Liver (tissue), 9 donors: ENCODE measurements around the gene RAMAC. TPM values are rescaled to one million over a fixed set of nuclear protein-coding genes. Genes with fewer than 3 reads are reported as not detected.
"Not testable (repeated sequence)": the region's sequence is repeated elsewhere in the genome, so short reads cannot be mapped to it uniquely, and the experiment has no call there.

ENCODE experiments used
- DNase-seq: peaks from one replicate; pipeline ENCODE4 v3.0.0-alpha.2; 2017; ENCODE audit warnings: low spot score
- H3K27ac ChIP-seq, 2 donors: one replicate each; pipeline ENCODE4 v1.7.0; 2013; ENCODE audit warnings: inconsistent platforms in 2 of 2, low read length in 2 of 2, control low read depth in 1 of 2, low read depth in 1 of 2, mild to moderate bottlenecking in 1 of 2
- H3K27me3 ChIP-seq, 4 donors: one replicate each; pipeline versions ENCODE4 v1.6.1 to v1.7.0; 2013; ENCODE audit warnings: low read length in 3 of 4, inconsistent platforms in 1 of 4, mild to moderate bottlenecking in 1 of 4, moderate library complexity in 1 of 4; ENCODE audit not compliant: control insufficient read depth in 4 of 4, insufficient read depth in 4 of 4
- H3K36me3 ChIP-seq, 4 donors: one replicate each; pipeline versions ENCODE4 v1.6.1 to v1.7.0; 2013; ENCODE audit warnings: low read length in 3 of 4, mild to moderate bottlenecking in 3 of 4, low read depth in 1 of 4, moderate library complexity in 1 of 4; ENCODE audit not compliant: control insufficient read depth in 4 of 4, insufficient read depth in 3 of 4
- H3K4me1 ChIP-seq, 4 donors: one replicate each; pipeline versions ENCODE4 v1.6.1 to v1.7.0; 2013; ENCODE audit warnings: low read length in 3 of 4, mild to moderate bottlenecking in 3 of 4, moderate library complexity in 1 of 4; ENCODE audit not compliant: control insufficient read depth in 4 of 4, insufficient read depth in 4 of 4
- H3K4me3 ChIP-seq, 3 donors: one replicate each; pipeline versions ENCODE4 v1.6.1 to v1.7.0; 2013; ENCODE audit warnings: low read length in 3 of 3, control low read depth in 1 of 3, low read depth in 1 of 3, mild to moderate bottlenecking in 1 of 3
- H3K9ac ChIP-seq, 2 donors: one replicate each; pipeline ENCODE4 v1.7.0; 2013; ENCODE audit warnings: low read length in 2 of 2, mild to moderate bottlenecking in 2 of 2, moderate library complexity in 2 of 2, control low read depth in 1 of 2, low read depth in 1 of 2
- H3K9me3 ChIP-seq, 4 donors: one replicate each; pipeline versions ENCODE4 v1.6.1 to v1.7.0; 2013; ENCODE audit warnings: low read length in 3 of 4; ENCODE audit not compliant: control insufficient read depth in 4 of 4
- CTCF ChIP-seq: fragments of 150-350 bp; IDR thresholded peaks from 2 replicates; pipeline ENCODE4 v1.5.1; 2017; ENCODE audit warnings: improper control_type of control experiment, low read depth, low read length; ENCODE audit not compliant: missing input control
- EGR1 ChIP-seq, 2 donors: IDR thresholded peaks; 2 replicates each; pipeline ENCODE4 v1.6.1; 2016 to 2018; ENCODE audit warnings: antibody characterized with exemption in 2 of 2, low read depth in 2 of 2
- FOXA2 ChIP-seq: IDR thresholded peaks from 2 replicates; pipeline ENCODE4 v1.6.1; 2016; ENCODE audit warnings: antibody characterized with exemption
- HNF4A ChIP-seq, 2 donors: conservative IDR thresholded peaks; 2 replicates each; pipeline ENCODE4 v1.6.1; 2016; ENCODE audit warnings: antibody characterized with exemption in 2 of 2, mild to moderate bottlenecking in 2 of 2
- JUND ChIP-seq, 2 donors: IDR thresholded peaks; 2 replicates each; pipeline ENCODE4 v1.6.1; 2016; ENCODE audit warnings: antibody characterized with exemption in 2 of 2
- MAX ChIP-seq: IDR thresholded peaks from 2 replicates; pipeline ENCODE4 v1.6.1; 2016; ENCODE audit warnings: antibody characterized with exemption
- NR2F2 ChIP-seq: IDR thresholded peaks from 2 replicates; pipeline ENCODE4 v1.6.1; 2016; ENCODE audit warnings: antibody characterized with exemption
- RAD21 ChIP-seq, 2 donors: IDR thresholded peaks; 2 replicates each; pipeline ENCODE4 v1.6.1; 2016; ENCODE audit warnings: antibody characterized with exemption in 2 of 2, mild to moderate bottlenecking in 2 of 2
- RXRA ChIP-seq, 2 donors: IDR thresholded peaks; 2 replicates each; pipeline ENCODE4 v1.6.1; 2017 to 2018; ENCODE audit warnings: antibody characterized with exemption in 2 of 2, mild to moderate bottlenecking in 1 of 2
- YY1 ChIP-seq: IDR thresholded peaks from 2 replicates; pipeline ENCODE4 v1.6.1; 2016; ENCODE audit warnings: antibody characterized with exemption, mild to moderate bottlenecking
- ZBTB33 ChIP-seq: IDR thresholded peaks from 2 replicates; pipeline ENCODE4 v1.6.1; 2016; ENCODE audit warnings: antibody characterized with exemption
- WGBS: extraction: QIAGEN DNeasy Blood & Tissue Kit; methylation state at CpG from one replicate; pipeline ENCODE4 v1.1.7; 2013; 5-methylcytosine and 5-hydroxymethylcytosine counted together
- polyA plus RNA-seq, 2 donors: library from polyadenylated mRNA; stranded (reverse) in 1 of 2; unstranded in 1 of 2; fragments of 200-250 nt in 1 of 2; fragments of >200 nt in 1 of 2; fragmentation: Nextera tagmentation in 1 of 2; extraction: Ambion mirVana in 1 of 2; gene quantifications; one replicate each; pipeline versions ENCODE4 v1.2.1 to v1.2.3, GENCODE V29; 2013 to 2015
- total RNA-seq, 2 donors: library from RNA; depleted of rRNA; stranded (reverse); fragments of >200 nt; gene quantifications; one replicate each; pipeline ENCODE4 v1.2.3, GENCODE V29; 2014
- TF ChIP-seq, protein P1 (sequence below): IDR thresholded peaks from 2 replicates; pipeline ENCODE4 v1.6.1; 2016; ENCODE audit warnings: antibody characterized with exemption, mild to moderate bottlenecking
- TF ChIP-seq, protein P2 (sequence below): IDR thresholded peaks from 2 replicates; pipeline ENCODE4 v1.6.1; 2016; ENCODE audit warnings: antibody characterized with exemption
- donor health status: healthy.
- donor health status: healthy.
- donor health status: healthy.
- donor health status: healthy.
- donor health status: healthy.

RAMAC gene
- total and polyA plus RNA-seq, 4 donors = 10.0 to 26.1 (median 16.6) TPM

DNA sequence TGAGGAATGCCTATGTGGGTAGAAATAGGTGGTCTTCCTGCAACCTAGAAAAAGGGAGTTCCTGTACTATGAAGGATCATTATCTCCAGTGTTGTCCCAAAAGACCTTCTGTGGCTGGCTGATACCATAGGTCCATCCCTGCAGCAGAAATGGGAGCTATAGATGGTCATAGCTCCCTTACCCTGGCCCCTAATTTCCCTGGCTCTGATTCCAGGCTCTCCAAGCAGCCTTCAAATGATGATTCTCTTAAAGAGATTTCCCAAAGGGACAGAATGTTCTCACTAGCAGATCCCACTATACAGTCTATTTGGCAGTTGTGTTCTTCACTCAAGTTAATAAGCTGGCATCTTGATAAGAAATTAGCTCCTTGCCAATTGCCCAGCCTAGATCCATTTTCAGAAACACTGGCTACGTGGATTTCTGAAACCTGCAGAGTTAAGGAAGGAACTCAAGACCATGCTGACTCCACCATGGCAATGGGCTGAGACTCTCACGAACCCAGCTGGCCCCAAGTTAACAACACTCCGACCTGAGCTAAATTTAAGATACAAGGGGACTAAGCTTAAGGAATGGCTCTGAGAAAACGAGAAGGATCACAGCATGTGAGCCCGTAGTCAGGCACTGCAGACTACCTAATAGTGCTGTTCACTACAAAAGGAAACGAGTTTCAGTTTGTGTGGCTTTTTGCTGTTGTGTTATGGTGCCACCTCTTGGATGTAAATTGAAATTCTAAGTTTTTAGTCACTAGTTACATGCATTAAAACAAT, 14.1 kb downstream of the RAMAC start:
- Histone ChIP-seq H3K36me3 (peaks cover 0 to 8% (median 2%) of the 10 kb centered on the region in 4 donors), H3K4me1 (peaks cover 0 to 7% (median 5%) of the 10 kb centered on the region in 4 donors), H3K9me3 (no peaks in the 10 kb centered on the region), H3K27ac (peak overlapping the region; percentile 47 to 76), H3K27me3 (no peaks in the 10 kb centered on the region), H3K4me3 (peak overlapping the region; percentile 5 to 62 (median 32)), H3K9ac (peak overlapping the region; percentile 58 to 75)
- WGBS = 8% methylated on average over 6 of the region's 6 CpGs
- TF ChIP-seq HNF4A (conservative IDR thresholded peaks at IDR 0.05) (no peak), FOXA2 (no peak), CTCF (peak; percentile 60), RAD21 (IDR thresholded peaks at IDR 0.05) (peak; percentile 95), MAX (no peak)
- TF ChIP-seq, protein P1, sequence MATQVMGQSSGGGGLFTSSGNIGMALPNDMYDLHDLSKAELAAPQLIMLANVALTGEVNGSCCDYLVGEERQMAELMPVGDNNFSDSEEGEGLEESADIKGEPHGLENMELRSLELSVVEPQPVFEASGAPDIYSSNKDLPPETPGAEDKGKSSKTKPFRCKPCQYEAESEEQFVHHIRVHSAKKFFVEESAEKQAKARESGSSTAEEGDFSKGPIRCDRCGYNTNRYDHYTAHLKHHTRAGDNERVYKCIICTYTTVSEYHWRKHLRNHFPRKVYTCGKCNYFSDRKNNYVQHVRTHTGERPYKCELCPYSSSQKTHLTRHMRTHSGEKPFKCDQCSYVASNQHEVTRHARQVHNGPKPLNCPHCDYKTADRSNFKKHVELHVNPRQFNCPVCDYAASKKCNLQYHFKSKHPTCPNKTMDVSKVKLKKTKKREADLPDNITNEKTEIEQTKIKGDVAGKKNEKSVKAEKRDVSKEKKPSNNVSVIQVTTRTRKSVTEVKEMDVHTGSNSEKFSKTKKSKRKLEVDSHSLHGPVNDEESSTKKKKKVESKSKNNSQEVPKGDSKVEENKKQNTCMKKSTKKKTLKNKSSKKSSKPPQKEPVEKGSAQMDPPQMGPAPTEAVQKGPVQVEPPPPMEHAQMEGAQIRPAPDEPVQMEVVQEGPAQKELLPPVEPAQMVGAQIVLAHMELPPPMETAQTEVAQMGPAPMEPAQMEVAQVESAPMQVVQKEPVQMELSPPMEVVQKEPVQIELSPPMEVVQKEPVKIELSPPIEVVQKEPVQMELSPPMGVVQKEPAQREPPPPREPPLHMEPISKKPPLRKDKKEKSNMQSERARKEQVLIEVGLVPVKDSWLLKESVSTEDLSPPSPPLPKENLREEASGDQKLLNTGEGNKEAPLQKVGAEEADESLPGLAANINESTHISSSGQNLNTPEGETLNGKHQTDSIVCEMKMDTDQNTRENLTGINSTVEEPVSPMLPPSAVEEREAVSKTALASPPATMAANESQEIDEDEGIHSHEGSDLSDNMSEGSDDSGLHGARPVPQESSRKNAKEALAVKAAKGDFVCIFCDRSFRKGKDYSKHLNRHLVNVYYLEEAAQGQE = no peak
- DNase-seq = peak; percentile 41

- not testable (repeated sequence) for H3K27me3 ChIP-seq, H3K4me3 ChIP-seq, H3K9me3 ChIP-seq, DNase-seq, H3K4me1 ChIP-seq, H3K9ac ChIP-seq, H3K27ac ChIP-seq
- H3K36me3 ChIP-seq = peaks cover 2 to 11% (median 4%) of the 10 kb centered on the region in 4 donors
- 91% methylated on average over 3 of the region's 3 CpGs for WGBS
Measured at GRCh38 chr15:83000672-83001031, 14.6 kb downstream of the RAMAC start.

- Histone ChIP-seq H3K9ac (peak overlapping the region; percentile 3 to 4), H3K9me3 (no peaks in the 10 kb centered on the region), H3K27me3 (no peaks in the 10 kb centered on the region), H3K27ac (peak overlapping the region; percentile 35 to 58), H3K4me3 (peak overlapping the region; percentile 85 to 94 (median 90)), H3K36me3 (peaks cover 2 to 17% (median 10%) of the 10 kb centered on the region in 4 donors), H3K4me1 (peaks cover 0 to 23% (median 13%) of the 10 kb centered on the region in 4 donors)
- peak; percentile 83 for DNase-seq
- WGBS = 11% methylated on average over 15 of the region's 15 CpGs
- TF ChIP-seq ZBTB33 (no peak), YY1 (peak; percentile 95), MAX (no peak), RXRA (IDR thresholded peaks at IDR 0.05) (peak in 1 of 2 donors; percentile 5), EGR1 (IDR thresholded peaks at IDR 0.05; ENCODE audit: low read depth in 2 of 2) (no peak), JUND (IDR thresholded peaks at IDR 0.05) (peak in 1 of 2 donors; percentile 23), CTCF (peak; percentile 75), NR2F2 (peak; percentile 34), HNF4A (conservative IDR thresholded peaks at IDR 0.05) (no peak), RAD21 (IDR thresholded peaks at IDR 0.05) (peak; percentile 74 to 80)
- TF ChIP-seq, protein P2, sequence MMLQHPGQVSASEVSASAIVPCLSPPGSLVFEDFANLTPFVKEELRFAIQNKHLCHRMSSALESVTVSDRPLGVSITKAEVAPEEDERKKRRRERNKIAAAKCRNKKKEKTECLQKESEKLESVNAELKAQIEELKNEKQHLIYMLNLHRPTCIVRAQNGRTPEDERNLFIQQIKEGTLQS = no peak
Measured at GRCh38 chr15:83010709-83011270, 24.8 kb downstream of the RAMAC start.
